K562 (cell line): ENCODE data around the gene LRRIQ4. TPM values are rescaled to one million over a fixed set of nuclear protein-coding genes. Genes with fewer than 3 reads are reported as not detected.

Experiments
- BHLHE40 ChIP-seq: IDR thresholded peaks from 2 replicates; pipeline ENCODE4 v1.6.1; 2011; ENCODE audit warnings: low read length, improper control_type of control experiment
- CCAR2 ChIP-seq: fragments of 200-400 bp; formaldehyde crosslinking; IDR thresholded peaks from 2 replicates; pipeline ENCODE4 v1.6.1; 2017; ENCODE audit warnings: mild to moderate bottlenecking, low read depth, low read length
- CREM ChIP-seq: IDR thresholded peaks from 2 replicates; pipeline ENCODE4 v1.6.1; 2014; ENCODE audit warnings: antibody characterized with exemption, low read depth
- ELF2 ChIP-seq: fragments of 250-450 bp; sonication (Bioruptor Pico); IDR thresholded peaks from 2 replicates; pipeline ENCODE4 v1.5.0; 2021; ENCODE audit warnings: mild to moderate bottlenecking
- PHB2 ChIP-seq: fragments of 450-650 bp; IDR thresholded peaks from 2 replicates; pipeline ENCODE4 v1.6.1; 2017; ENCODE audit warnings: low read depth
- PHTF2 ChIP-seq: fragments of 250-450 bp; sonication (Bioruptor Pico); IDR thresholded peaks from 2 replicates; pipeline ENCODE4 v1.5.0; 2021; ENCODE audit warnings: mild to moderate bottlenecking
- RAD21 ChIP-seq, 2 experiments: fragments of 250-450 bp in 1 of 2; fragments of 450-650 bp in 1 of 2; sonication (Bioruptor Pico) in 1 of 2; formaldehyde crosslinking in 1 of 2; IDR thresholded peaks in 1 of 2; conservative IDR thresholded peaks in 1 of 2; 2 replicates each; pipeline versions ENCODE4 v1.4.0 to v1.8.0; 2020 to 2022; ENCODE audit warnings: mild to moderate bottlenecking in 2 of 2, moderate library complexity in 1 of 2
- RBFOX2 ChIP-seq: fragments of 200-400 bp; formaldehyde crosslinking; IDR thresholded peaks from 2 replicates; pipeline ENCODE4 v1.6.1; 2017; ENCODE audit warnings: low read depth, mild to moderate bottlenecking, low read length, moderate library complexity
- RFX1 ChIP-seq: fragments of 450-650 bp; IDR thresholded peaks from 2 replicates; pipeline ENCODE4 v1.6.1; 2016; ENCODE audit warnings: mild to moderate bottlenecking, moderate library complexity
- RUNX1 ChIP-seq: sonication (generic); IDR thresholded peaks from 2 replicates; pipeline ENCODE4 v1.6.1; 2016; ENCODE audit warnings: antibody characterized with exemption, low read depth
- ZNF75A ChIP-seq: fragments of 450-650 bp; formaldehyde crosslinking; IDR thresholded peaks from 2 replicates; pipeline ENCODE4 v1.4.0; 2020; ENCODE audit warnings: mild to moderate bottlenecking
- polyA plus RNA-seq, 8 experiments: library from polyadenylated mRNA; depleted of rRNA in 4 of 8; stranded (reverse) in 5 of 8; unstranded in 3 of 8; fragments of >200 nt; fragmentation: Nextera tagmentation in 2 of 8; fragmentation: Illumina TruSeq in 1 of 8; extraction: Ambion mirVana in 2 of 8; extraction: Trizol in 1 of 8; gene quantifications; 2 replicates each; pipeline versions ENCODE4 v1.2.1 to v1.2.3, GENCODE V29; 2011 to 2014; ENCODE audit warnings: inconsistent platforms in 1 of 8, missing spikeins in 1 of 8
- total RNA-seq, 7 experiments: library from RNA; depleted of rRNA in 6 of 7; stranded (reverse); fragments of >200 nt in 6 of 7; fragmentation: Illumina TruSeq in 2 of 7; extraction: Trizol in 2 of 7; gene quantifications; 2 replicates each; pipeline versions ENCODE4 v1.2.1 to v1.2.3, GENCODE V29; 2011 to 2021; ENCODE audit warnings: low replicate concordance in 1 of 7
- TF ChIP-seq, protein P1 (sequence below): fragments of 200-800 bp; sonication (Bioruptor generic); IDR thresholded peaks from 2 replicates; pipeline ENCODE4 v1.6.1; 2016; ENCODE audit warnings: missing genetic modification characterization, missing compliant biosample characterization
- TF ChIP-seq, protein P2 (sequence below): sonication (generic); formaldehyde crosslinking; IDR thresholded peaks from 2 replicates; pipeline ENCODE4 v1.8.0; 2023; ENCODE audit warnings: mild to moderate bottlenecking, missing genetic modification reagents
- TF ChIP-seq, protein P3 (sequence below): sonication (generic); formaldehyde crosslinking; IDR thresholded peaks from 2 replicates; pipeline ENCODE4 v1.8.1; 2023; ENCODE audit warnings: mild to moderate bottlenecking, missing genetic modification reagents
- TF ChIP-seq, protein P4 (sequence below): fragments of 250-450 bp; sonication (Bioruptor Pico); IDR thresholded peaks from 2 replicates; pipeline ENCODE4 v1.8.0; 2022; ENCODE audit warnings: inconsistent platforms

LRRIQ4 gene
- total and polyA plus RNA-seq, 9 of the 15 experiments (the other 6 are each of a cell fraction or from before 2014, with no cell fraction given): not detected

DNA sequence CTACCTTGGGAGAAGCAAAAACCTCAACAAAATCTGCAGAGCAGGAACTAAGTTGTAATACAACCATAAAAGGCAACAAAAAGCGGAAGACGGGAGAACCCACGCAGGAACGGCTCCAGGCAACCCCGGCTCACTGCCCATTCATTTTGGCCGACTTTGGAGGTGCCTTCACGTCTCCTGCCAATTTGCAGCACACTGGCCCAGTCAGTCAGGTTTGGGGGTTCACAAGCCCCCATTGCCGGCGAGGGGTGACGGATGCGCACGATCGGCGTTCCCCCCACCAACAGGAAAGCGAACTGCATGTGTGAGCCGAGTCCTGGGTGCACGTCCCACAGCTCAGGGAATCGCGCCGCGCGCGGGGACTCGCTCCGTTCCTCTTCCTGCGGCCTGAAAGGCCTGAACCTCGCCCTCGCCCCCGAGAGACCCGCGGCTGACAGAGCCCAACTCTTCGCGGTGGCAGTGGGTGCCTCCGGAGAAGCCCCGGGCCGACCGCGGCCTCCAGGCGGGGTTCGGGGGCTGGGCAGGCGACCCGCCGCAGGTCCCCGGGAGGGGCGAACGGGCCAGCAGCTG, 48.3 kb upstream of the LRRIQ4 start (continued):
- TF ChIP-seq, protein P1, sequence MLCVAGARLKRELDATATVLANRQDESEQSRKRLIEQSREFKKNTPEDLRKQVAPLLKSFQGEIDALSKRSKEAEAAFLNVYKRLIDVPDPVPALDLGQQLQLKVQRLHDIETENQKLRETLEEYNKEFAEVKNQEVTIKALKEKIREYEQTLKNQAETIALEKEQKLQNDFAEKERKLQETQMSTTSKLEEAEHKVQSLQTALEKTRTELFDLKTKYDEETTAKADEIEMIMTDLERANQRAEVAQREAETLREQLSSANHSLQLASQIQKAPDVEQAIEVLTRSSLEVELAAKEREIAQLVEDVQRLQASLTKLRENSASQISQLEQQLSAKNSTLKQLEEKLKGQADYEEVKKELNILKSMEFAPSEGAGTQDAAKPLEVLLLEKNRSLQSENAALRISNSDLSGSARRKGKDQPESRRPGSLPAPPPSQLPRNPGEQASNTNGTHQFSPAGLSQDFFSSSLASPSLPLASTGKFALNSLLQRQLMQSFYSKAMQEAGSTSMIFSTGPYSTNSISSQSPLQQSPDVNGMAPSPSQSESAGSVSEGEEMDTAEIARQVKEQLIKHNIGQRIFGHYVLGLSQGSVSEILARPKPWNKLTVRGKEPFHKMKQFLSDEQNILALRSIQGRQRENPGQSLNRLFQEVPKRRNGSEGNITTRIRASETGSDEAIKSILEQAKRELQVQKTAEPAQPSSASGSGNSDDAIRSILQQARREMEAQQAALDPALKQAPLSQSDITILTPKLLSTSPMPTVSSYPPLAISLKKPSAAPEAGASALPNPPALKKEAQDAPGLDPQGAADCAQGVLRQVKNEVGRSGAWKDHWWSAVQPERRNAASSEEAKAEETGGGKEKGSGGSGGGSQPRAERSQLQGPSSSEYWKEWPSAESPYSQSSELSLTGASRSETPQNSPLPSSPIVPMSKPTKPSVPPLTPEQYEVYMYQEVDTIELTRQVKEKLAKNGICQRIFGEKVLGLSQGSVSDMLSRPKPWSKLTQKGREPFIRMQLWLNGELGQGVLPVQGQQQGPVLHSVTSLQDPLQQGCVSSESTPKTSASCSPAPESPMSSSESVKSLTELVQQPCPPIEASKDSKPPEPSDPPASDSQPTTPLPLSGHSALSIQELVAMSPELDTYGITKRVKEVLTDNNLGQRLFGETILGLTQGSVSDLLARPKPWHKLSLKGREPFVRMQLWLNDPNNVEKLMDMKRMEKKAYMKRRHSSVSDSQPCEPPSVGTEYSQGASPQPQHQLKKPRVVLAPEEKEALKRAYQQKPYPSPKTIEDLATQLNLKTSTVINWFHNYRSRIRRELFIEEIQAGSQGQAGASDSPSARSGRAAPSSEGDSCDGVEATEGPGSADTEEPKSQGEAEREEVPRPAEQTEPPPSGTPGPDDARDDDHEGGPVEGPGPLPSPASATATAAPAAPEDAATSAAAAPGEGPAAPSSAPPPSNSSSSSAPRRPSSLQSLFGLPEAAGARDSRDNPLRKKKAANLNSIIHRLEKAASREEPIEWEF: no peak
- TF ChIP-seq, protein P2, sequence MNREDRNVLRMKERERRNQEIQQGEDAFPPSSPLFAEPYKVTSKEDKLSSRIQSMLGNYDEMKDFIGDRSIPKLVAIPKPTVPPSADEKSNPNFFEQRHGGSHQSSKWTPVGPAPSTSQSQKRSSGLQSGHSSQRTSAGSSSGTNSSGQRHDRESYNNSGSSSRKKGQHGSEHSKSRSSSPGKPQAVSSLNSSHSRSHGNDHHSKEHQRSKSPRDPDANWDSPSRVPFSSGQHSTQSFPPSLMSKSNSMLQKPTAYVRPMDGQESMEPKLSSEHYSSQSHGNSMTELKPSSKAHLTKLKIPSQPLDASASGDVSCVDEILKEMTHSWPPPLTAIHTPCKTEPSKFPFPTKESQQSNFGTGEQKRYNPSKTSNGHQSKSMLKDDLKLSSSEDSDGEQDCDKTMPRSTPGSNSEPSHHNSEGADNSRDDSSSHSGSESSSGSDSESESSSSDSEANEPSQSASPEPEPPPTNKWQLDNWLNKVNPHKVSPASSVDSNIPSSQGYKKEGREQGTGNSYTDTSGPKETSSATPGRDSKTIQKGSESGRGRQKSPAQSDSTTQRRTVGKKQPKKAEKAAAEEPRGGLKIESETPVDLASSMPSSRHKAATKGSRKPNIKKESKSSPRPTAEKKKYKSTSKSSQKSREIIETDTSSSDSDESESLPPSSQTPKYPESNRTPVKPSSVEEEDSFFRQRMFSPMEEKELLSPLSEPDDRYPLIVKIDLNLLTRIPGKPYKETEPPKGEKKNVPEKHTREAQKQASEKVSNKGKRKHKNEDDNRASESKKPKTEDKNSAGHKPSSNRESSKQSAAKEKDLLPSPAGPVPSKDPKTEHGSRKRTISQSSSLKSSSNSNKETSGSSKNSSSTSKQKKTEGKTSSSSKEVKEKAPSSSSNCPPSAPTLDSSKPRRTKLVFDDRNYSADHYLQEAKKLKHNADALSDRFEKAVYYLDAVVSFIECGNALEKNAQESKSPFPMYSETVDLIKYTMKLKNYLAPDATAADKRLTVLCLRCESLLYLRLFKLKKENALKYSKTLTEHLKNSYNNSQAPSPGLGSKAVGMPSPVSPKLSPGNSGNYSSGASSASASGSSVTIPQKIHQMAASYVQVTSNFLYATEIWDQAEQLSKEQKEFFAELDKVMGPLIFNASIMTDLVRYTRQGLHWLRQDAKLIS (CRISPR knock-in tag): peak; percentile 96
- TF ChIP-seq ELF2: no peak
- TF ChIP-seq RBFOX2: peak; percentile 100
- TF ChIP-seq PHTF2 (CRISPR knock-in tag): no peak
- TF ChIP-seq, protein P3, sequence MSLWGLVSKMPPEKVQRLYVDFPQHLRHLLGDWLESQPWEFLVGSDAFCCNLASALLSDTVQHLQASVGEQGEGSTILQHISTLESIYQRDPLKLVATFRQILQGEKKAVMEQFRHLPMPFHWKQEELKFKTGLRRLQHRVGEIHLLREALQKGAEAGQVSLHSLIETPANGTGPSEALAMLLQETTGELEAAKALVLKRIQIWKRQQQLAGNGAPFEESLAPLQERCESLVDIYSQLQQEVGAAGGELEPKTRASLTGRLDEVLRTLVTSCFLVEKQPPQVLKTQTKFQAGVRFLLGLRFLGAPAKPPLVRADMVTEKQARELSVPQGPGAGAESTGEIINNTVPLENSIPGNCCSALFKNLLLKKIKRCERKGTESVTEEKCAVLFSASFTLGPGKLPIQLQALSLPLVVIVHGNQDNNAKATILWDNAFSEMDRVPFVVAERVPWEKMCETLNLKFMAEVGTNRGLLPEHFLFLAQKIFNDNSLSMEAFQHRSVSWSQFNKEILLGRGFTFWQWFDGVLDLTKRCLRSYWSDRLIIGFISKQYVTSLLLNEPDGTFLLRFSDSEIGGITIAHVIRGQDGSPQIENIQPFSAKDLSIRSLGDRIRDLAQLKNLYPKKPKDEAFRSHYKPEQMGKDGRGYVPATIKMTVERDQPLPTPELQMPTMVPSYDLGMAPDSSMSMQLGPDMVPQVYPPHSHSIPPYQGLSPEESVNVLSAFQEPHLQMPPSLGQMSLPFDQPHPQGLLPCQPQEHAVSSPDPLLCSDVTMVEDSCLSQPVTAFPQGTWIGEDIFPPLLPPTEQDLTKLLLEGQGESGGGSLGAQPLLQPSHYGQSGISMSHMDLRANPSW (CRISPR knock-in tag): 0 out of 2 replicates have a peak, but pooled peaks have one; percentile 30
- TF ChIP-seq CREM: no peak
- TF ChIP-seq RFX1: no peak
- TF ChIP-seq ZNF75A (CRISPR knock-in tag): no peak
- TF ChIP-seq, protein P4, sequence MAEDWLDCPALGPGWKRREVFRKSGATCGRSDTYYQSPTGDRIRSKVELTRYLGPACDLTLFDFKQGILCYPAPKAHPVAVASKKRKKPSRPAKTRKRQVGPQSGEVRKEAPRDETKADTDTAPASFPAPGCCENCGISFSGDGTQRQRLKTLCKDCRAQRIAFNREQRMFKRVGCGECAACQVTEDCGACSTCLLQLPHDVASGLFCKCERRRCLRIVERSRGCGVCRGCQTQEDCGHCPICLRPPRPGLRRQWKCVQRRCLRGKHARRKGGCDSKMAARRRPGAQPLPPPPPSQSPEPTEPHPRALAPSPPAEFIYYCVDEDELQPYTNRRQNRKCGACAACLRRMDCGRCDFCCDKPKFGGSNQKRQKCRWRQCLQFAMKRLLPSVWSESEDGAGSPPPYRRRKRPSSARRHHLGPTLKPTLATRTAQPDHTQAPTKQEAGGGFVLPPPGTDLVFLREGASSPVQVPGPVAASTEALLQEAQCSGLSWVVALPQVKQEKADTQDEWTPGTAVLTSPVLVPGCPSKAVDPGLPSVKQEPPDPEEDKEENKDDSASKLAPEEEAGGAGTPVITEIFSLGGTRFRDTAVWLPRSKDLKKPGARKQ (CRISPR knock-in tag): no peak
- TF ChIP-seq PHB2: no peak
- no peak for TF ChIP-seq CCAR2
- TF ChIP-seq RAD21 (CRISPR knock-in tag; conservative IDR thresholded peaks at IDR 0.05 in 1 of 2, IDR thresholded peaks at IDR 0.05 in 1 of 2): no peak
- no peak for TF ChIP-seq BHLHE40
- no peak for TF ChIP-seq RUNX1
